Panc1 (cell line): ENCODE results near the gene KRTAP23-1. TPM values are rescaled to one million over a fixed set of nuclear protein-coding genes. Genes with fewer than 3 reads are reported as not detected.

Experiments used
- ATAC-seq: fragments of 200-7000 bp; cut with Tn5 transposase; 2 replicates; pipeline ENCODE4 v1.9.1; 2020; ENCODE audit warnings: mild to moderate bottlenecking, moderate library complexity
- BruUV-seq: library from RNA; stranded (reverse); fragments of 400-500 nt; replicated peaks from 2 replicates; lab custom pipeline; 2021; lab: Mats Ljungman, UMichigan
- CTCF ChIA-PET: fragments of 300-600 bp; sonication (Branson Sonifier 250); formaldehyde crosslinking; loops from one replicate; lab custom pipeline; 2022; ENCODE audit warnings: antibody characterized with exemption; lab: Charles Lee
- POLR2A ChIA-PET: fragments of 300-600 bp; sonication (Branson Sonifier 250); formaldehyde crosslinking; loops from one replicate; lab custom pipeline; 2022; ENCODE audit warnings: antibody characterized with exemption; lab: Charles Lee
- DNase-seq: peaks from one replicate; pipeline ENCODE4 v3.0.0-alpha.2; 2010; ENCODE audit warnings: low read depth, low spot score
- H3K27ac ChIP-seq: 2 replicates; pipeline ENCODE4 v1.5.1; 2011; ENCODE audit warnings: mild to moderate bottlenecking, low read length, inconsistent platforms
- H3K27me3 ChIP-seq: fragments of 200-500 bp; sonication (Bioruptor generic); 2 replicates; pipeline ENCODE4 v1.6.0; 2014; ENCODE audit warnings: low read length, inconsistent platforms; ENCODE audit not compliant: control insufficient read depth, insufficient read depth
- H3K36me3 ChIP-seq: fragments of 200-500 bp; sonication (Bioruptor generic); 2 replicates; pipeline ENCODE4 v1.5.1; 2014; ENCODE audit warnings: inconsistent platforms, mild to moderate bottlenecking, low read length, moderate library complexity; ENCODE audit not compliant: control insufficient read depth, insufficient read depth
- H3K4me1 ChIP-seq: 2 replicates; pipeline ENCODE4 v1.5.1; 2011; ENCODE audit warnings: inconsistent platforms, mild to moderate bottlenecking, low read length, moderate library complexity; ENCODE audit not compliant: control insufficient read depth, insufficient read depth
- H3K4me3 ChIP-seq, 2 experiments: 2 replicates each; pipeline ENCODE4 v1.5.1; 2011 to 2012; ENCODE audit warnings: low read depth in 2 of 2, low read length in 2 of 2, mild to moderate bottlenecking in 2 of 2, inconsistent platforms in 1 of 2, moderate library complexity in 1 of 2
- H3K9me3 ChIP-seq: fragments of 200-500 bp; sonication (Bioruptor generic); 2 replicates; pipeline ENCODE4 v1.5.1; 2014; ENCODE audit warnings: low read depth, mild to moderate bottlenecking, inconsistent platforms, low read length, moderate library complexity; ENCODE audit not compliant: control insufficient read depth, insufficient read depth
- CTCF ChIP-seq: fragments of 450-650 bp; IDR thresholded peaks from 2 replicates; pipeline ENCODE4 v1.5.1; 2017; ENCODE audit warnings: mild to moderate bottlenecking
- POLR2AphosphoS5 ChIP-seq: IDR thresholded peaks from 2 replicates; pipeline ENCODE4 v1.6.1; 2012; ENCODE audit warnings: mild to moderate bottlenecking, low read depth, low read length, moderate library complexity
- SIN3A ChIP-seq: IDR thresholded peaks from 2 replicates; pipeline ENCODE4 v1.6.1; 2012; ENCODE audit warnings: low read depth, mild to moderate bottlenecking, low read length, moderate library complexity, borderline replicate concordance; ENCODE audit not compliant: insufficient read depth
- TCF7L2 ChIP-seq: IDR thresholded peaks from 2 replicates; pipeline ENCODE4 v1.6.1; 2011; ENCODE audit warnings: mild to moderate bottlenecking, low read depth, low read length, inconsistent platforms
- in situ Hi-C: cut with HindIII; loops from 2 replicates; pipeline ENCODE4 v1.10.0; 2016; ENCODE audit warnings: low sequenced_read_pairs, low pct_unique_long_range_greater_than_20kb
- intact Hi-C: fragments of 100-400 bp; cut with micrococcal nuclease; formaldehyde crosslinking; loops from one replicate; pipeline ENCODE4 v1.10.0; 2022; ENCODE audit not compliant: unreplicated experiment
- total RNA-seq: library from RNA; stranded (reverse); gene quantifications from one replicate; pipeline ENCODE4 v1.2.1, GENCODE V29; 2021; ENCODE audit not compliant: unreplicated experiment
- TF ChIP-seq, protein P1 (sequence below), 2 experiments: IDR thresholded peaks; 2 replicates each; pipeline ENCODE4 v1.6.1; 2011 to 2012; ENCODE audit warnings: low read depth in 2 of 2, control low read depth in 1 of 2, low read length in 1 of 2, mild to moderate bottlenecking in 1 of 2, moderate library complexity in 1 of 2; ENCODE audit not compliant: insufficient read depth in 1 of 2

The KRTAP23-1 gene
- total RNA-seq, 1 experiment from 2014 or later = not detected

DNA sequence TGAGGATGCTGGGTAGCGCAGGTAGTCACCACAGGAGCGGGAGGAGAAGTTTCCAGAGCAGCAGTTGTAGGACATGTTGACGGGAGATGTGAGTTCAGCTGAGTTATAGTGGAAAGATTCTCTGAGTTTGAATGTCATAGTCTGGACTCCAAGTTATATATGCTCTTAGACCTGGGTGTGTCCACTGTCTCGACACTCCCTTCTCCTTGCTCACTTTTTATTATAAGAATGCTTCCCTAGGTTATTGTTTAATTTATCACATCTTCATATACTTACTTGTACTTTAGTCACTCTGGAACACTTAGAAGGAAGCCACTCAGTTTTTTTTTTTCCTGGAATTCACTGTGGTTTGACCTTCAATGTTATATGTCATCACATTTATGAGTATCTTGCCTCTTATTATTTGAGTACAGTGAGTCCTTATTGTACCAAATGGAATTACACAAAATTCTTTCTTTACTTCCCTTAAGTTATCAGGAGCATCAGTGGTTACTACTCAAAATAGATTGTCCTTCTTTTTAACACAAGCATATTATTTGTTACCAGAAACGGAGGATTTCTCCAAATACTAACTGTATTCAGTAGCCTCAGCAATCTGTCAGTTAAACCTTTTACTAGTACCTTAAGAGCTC, 23.8 kb upstream of the KRTAP23-1 start, which contains the start of gene KRTAP13-2:
Gene KRTAP13-2, minus strand, starts transcription at position 133 of the 632 bp plus-strand sequence. Its CDS starts 58 bp downstream, at position 75.
- ATAC-seq = no peak
- TF ChIP-seq SIN3A (no peak), TCF7L2 (no peak), CTCF (no peak), POLR2AphosphoS5 (no peak)
- TF ChIP-seq, protein P1, sequence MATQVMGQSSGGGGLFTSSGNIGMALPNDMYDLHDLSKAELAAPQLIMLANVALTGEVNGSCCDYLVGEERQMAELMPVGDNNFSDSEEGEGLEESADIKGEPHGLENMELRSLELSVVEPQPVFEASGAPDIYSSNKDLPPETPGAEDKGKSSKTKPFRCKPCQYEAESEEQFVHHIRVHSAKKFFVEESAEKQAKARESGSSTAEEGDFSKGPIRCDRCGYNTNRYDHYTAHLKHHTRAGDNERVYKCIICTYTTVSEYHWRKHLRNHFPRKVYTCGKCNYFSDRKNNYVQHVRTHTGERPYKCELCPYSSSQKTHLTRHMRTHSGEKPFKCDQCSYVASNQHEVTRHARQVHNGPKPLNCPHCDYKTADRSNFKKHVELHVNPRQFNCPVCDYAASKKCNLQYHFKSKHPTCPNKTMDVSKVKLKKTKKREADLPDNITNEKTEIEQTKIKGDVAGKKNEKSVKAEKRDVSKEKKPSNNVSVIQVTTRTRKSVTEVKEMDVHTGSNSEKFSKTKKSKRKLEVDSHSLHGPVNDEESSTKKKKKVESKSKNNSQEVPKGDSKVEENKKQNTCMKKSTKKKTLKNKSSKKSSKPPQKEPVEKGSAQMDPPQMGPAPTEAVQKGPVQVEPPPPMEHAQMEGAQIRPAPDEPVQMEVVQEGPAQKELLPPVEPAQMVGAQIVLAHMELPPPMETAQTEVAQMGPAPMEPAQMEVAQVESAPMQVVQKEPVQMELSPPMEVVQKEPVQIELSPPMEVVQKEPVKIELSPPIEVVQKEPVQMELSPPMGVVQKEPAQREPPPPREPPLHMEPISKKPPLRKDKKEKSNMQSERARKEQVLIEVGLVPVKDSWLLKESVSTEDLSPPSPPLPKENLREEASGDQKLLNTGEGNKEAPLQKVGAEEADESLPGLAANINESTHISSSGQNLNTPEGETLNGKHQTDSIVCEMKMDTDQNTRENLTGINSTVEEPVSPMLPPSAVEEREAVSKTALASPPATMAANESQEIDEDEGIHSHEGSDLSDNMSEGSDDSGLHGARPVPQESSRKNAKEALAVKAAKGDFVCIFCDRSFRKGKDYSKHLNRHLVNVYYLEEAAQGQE (IDR thresholded peaks at IDR 0.05; ENCODE audit: insufficient read depth in 1 of 2, low read depth in 2 of 2, low read length in 1 of 2) = no peak
- H3K4me3 ChIP-seq = no peak within 1 kb of the TSS
- in situ Hi-C loops = no loop called here
- H3K27ac ChIP-seq = no peak within 1 kb of the TSS
- intact Hi-C loops = no loop called here
- no peaks in the 10 kb centered on the region for H3K36me3 ChIP-seq
- H3K27me3 ChIP-seq = no peaks in the 10 kb centered on the region
- ChIA-PET CTCF (no interaction called here), POLR2A (no interaction called here)
- H3K9me3 ChIP-seq = no peaks in the 10 kb centered on the region
- no peaks in the 10 kb centered on the region for H3K4me1 ChIP-seq
- BruUV-seq = no TSS peak
- no peak for DNase-seq

DNA sequence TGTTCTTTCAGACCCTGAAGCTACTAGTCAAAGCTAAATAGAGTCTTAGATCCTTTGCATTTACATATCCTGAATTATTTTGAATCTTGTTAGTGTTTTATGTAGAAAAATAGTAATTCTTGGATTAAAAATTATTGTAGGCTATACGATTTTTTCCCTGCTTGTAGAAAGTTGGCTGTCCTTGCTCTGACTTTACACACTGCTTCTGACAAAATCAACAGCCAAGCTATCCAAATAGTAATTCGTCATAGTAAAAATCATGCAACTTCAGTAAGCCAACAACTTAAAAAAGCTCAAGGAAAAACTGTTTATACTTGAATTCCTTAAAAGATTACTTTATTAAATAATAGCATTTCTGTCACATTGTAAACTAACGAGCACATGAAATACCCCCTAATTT, 7.5 kb upstream of the KRTAP23-1 start:
- DNase-seq = no peak
- no peak for ATAC-seq
- POLR2A ChIA-PET = no interaction called here
- TF ChIP-seq, protein P1 (IDR thresholded peaks at IDR 0.05; ENCODE audit: insufficient read depth in 1 of 2, low read depth in 2 of 2, low read length in 1 of 2) = no peak
- TF ChIP-seq TCF7L2 (no peak), CTCF (no peak), SIN3A (no peak), POLR2AphosphoS5 (no peak)
- H3K9me3 ChIP-seq = no peaks in the 10 kb centered on the region
- H3K27me3 ChIP-seq = no peaks in the 10 kb centered on the region
- no peaks in the 10 kb centered on the region for H3K36me3 ChIP-seq
- no TSS peak for BruUV-seq
- intact Hi-C loops (no loop called here), in situ Hi-C loops (no loop called here)
- H3K27ac ChIP-seq = no peak overlapping the region
- no peak overlapping the region for H3K4me3 ChIP-seq
- CTCF ChIA-PET = no interaction called here
- H3K4me1 ChIP-seq = no peaks in the 10 kb centered on the region
